GM23248 (cell line): Measurements from ENCODE around the gene RAD52. TPM values are rescaled to one million over a fixed set of nuclear protein-coding genes. Genes with fewer than 3 reads are reported as not detected.

Experiments used
- DNase-seq: peaks from one replicate; pipeline ENCODE4 v3.0.0-alpha.2; 2015
- H2AFZ ChIP-seq: fragments of 200-600 bp; sonication (generic); 2 replicates; pipeline ENCODE4 v1.6.1; 2016; ENCODE audit warnings: antibody characterized with exemption
- H3F3A ChIP-seq: fragments of 200-600 bp; sonication (generic); 2 replicates; pipeline ENCODE4 v1.6.1; 2016; ENCODE audit warnings: mild to moderate bottlenecking, antibody characterized with exemption, mixed run types; ENCODE audit not compliant: insufficient read depth
- H3K27ac ChIP-seq: fragments of 200-600 bp; sonication (generic); 2 replicates; pipeline ENCODE4 v1.5.1; 2016; ENCODE audit warnings: mild to moderate bottlenecking
- H3K27me3 ChIP-seq: fragments of 200-600 bp; sonication (generic); replicated peaks from 2 replicates; pipeline ENCODE4 v1.6.1; 2016; ENCODE audit warnings: mild to moderate bottlenecking; ENCODE audit not compliant: insufficient read depth
- H3K36me3 ChIP-seq: fragments of 200-600 bp; sonication (generic); 2 replicates; pipeline ENCODE4 v1.6.1; 2016; ENCODE audit warnings: low read depth, mild to moderate bottlenecking
- H3K4me1 ChIP-seq: fragments of 200-600 bp; sonication (generic); 2 replicates; pipeline ENCODE4 v1.6.1; 2016; ENCODE audit warnings: mild to moderate bottlenecking; ENCODE audit not compliant: insufficient read depth
- H3K4me2 ChIP-seq: fragments of 200-600 bp; sonication (generic); one replicate; pipeline ENCODE4 v1.6.1; 2016; ENCODE audit warnings: mild to moderate bottlenecking; ENCODE audit not compliant: unreplicated experiment
- H3K4me3 ChIP-seq: fragments of 200-600 bp; sonication (generic); 2 replicates; pipeline ENCODE4 v1.5.1; 2016; ENCODE audit warnings: mild to moderate bottlenecking
- H3K79me2 ChIP-seq: fragments of 200-600 bp; sonication (generic); 2 replicates; pipeline ENCODE4 v1.6.1; 2016; ENCODE audit warnings: mild to moderate bottlenecking; ENCODE audit not compliant: insufficient read depth
- H3K9ac ChIP-seq: fragments of 200-600 bp; sonication (generic); 2 replicates; pipeline ENCODE4 v1.6.1; 2016; ENCODE audit warnings: mild to moderate bottlenecking
- H3K9me2 ChIP-seq: fragments of 200-600 bp; sonication (generic); 2 replicates; pipeline ENCODE4 v1.6.1; 2016; ENCODE audit warnings: mixed run types, mild to moderate bottlenecking, moderate library complexity; ENCODE audit not compliant: insufficient read depth
- H3K9me3 ChIP-seq: fragments of 200-600 bp; sonication (generic); one replicate; pipeline ENCODE4 v1.6.1; 2017; ENCODE audit warnings: low read depth
- H4K20me1 ChIP-seq: fragments of 200-600 bp; sonication (generic); 2 replicates; pipeline ENCODE4 v1.6.0; 2016; ENCODE audit not compliant: insufficient read depth
- EZH2 ChIP-seq: fragments of 200-600 bp; sonication (generic); IDR thresholded peaks from 2 replicates; pipeline ENCODE4 v1.6.1; 2018; ENCODE audit warnings: antibody characterized with exemption, mild to moderate bottlenecking; ENCODE audit not compliant: insufficient read depth, poor library complexity, severe bottlenecking
- EZH2phosphoT487 ChIP-seq: fragments of 200-600 bp; sonication (generic); IDR thresholded peaks from 2 replicates; pipeline ENCODE4 v1.6.1; 2018; ENCODE audit warnings: antibody characterized with exemption, moderate library complexity, mild to moderate bottlenecking, low read depth; ENCODE audit not compliant: insufficient read depth
- WGBS, 2 experiments: methylation state at CpG; one replicate each; pipeline ENCODE4 v1.1.6; 2015 to 2017; ENCODE audit warnings: low lambda C conversion rate in 2 of 2, low coverage in 1 of 2; ENCODE audit errors: missing lambda C conversion rate in 2 of 2; 5-methylcytosine and 5-hydroxymethylcytosine counted together
- in situ Hi-C: fragments of 300-500 bp; cut with MboI; formaldehyde crosslinking; loops from 2 replicates; pipeline ENCODE4 v1.15.0; 2020
- polyA plus RNA-seq: library from polyadenylated mRNA; unstranded; fragments of >200 nt; fragmentation: Nextera tagmentation; extraction: Ambion mirVana; gene quantifications from 2 replicates; pipeline ENCODE4 v1.2.1, GENCODE V29; 2016
- total RNA-seq: library from RNA; depleted of rRNA; stranded (reverse); fragments of >200 nt; shearing (Covaris generic); gene quantifications from 2 replicates; pipeline ENCODE4 v1.2.3, GENCODE V29; 2014

Gene RAD52
- total and polyA plus RNA-seq, 2 experiments from 2014 or later, result 7.4 to 20.0 TPM

DNA sequence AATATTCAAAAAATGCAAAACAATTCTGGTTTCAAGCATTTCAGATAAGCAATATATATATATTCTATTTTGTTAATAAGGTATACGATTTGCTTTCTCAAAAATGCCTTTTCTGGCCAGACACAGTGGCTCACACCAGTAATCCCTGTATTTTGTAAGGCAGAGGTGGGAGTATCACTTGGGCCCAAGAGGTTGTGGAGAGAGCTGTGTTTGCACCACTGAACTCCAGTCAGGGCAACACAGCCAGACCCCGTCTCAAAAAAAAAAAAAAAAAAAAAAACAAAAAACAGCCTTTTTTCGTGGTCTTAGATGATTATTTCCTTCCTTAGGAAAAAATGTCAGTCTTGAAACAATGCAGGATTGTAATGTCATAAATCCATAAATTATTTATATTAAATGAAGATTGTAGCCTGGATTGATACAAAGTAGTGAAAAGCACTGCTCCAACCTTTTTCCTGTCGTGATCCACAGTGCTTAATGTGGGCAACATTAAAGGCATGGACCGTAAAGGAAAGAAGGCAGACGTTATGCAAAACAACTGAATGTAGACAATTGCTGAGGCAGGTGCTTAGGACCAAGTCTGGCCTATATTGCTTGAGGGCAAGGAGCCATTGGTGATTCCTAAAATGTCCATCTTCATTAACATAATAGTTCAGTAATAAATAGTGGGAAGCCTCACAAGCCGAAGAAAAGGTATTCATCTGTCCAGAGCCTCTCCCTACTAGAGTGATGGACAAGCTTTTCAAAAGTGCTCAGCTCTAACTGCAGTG lies 36.8 kb downstream of the RAD52 start:
- Histone ChIP-seq H3K9me3 (no peaks in the 10 kb centered on the region), H3K36me3 (peaks cover 75% of the 10 kb centered on the region), H3K4me3 (no peak overlapping the region), H2AFZ (no peak overlapping the region), H3K27me3 (no peaks in the 10 kb centered on the region), H3K9me2 (no peaks in the 10 kb centered on the region), H3K9ac (no peak overlapping the region), H3K79me2 (peaks cover 34% of the 10 kb centered on the region), H3K4me2 (no peak overlapping the region), H4K20me1 (no peaks in the 10 kb centered on the region), H3K27ac (peak overlapping the region; percentile 79; the same call in 1 of the 2 replicates), H3F3A (peaks cover 51% of the 10 kb centered on the region), H3K4me1 (peaks cover 14% of the 10 kb centered on the region)
- DNase-seq, result no peak
- TF ChIP-seq EZH2, result no peak
- TF ChIP-seq EZH2phosphoT487, result no peak
- in situ Hi-C loops, result no loop called here
- 82 to 86% methylated on average over 7 of the region's 7 CpGs for WGBS, 2 experiments

DNA sequence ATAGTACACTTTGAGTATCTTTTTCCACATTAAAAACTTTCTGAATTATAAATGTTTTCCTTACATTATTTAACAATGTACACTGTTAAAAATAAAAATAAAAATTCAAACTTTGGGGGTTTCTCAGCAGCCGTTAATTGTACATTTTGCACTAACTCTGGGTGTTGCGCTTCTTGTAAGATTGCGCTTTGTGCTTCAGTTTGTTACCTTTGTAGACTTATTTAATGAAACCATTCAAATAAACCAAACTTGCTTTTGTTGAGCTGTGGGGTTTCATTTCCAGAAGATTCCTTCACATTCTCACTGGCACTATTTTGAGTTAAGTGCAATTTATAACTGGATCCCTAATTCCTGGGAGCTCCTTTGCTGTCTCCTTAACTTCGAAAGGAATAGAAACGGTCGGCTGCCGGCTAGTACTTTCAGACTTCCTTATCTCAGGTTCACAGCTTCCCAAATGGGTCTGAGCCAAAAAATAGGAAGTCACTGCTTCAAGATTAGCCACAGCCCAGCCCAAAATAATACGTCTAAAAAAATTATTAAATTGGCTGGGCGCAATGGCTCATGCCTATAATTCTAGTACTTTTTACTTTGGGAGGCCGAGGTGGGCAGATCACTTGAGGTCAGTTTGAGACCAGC lies 38.2 kb downstream of the RAD52 start:
- in situ Hi-C loops, result no loop called here
- H3K27me3 ChIP-seq, result no peaks in the 10 kb centered on the region
- peaks cover 74% of the 10 kb centered on the region for H3K36me3 ChIP-seq
- TF ChIP-seq EZH2, result no peak
- TF ChIP-seq EZH2phosphoT487, result no peak
- peaks cover 51% of the 10 kb centered on the region for H3F3A ChIP-seq
- H3K9ac ChIP-seq, result no peak overlapping the region
- H3K4me3 ChIP-seq, result no peak overlapping the region
- no peaks in the 10 kb centered on the region for H3K9me2 ChIP-seq
- no peak overlapping the region for H3K4me2 ChIP-seq
- WGBS, 2 experiments, result 89 to 90% methylated on average over 10 of the region's 10 CpGs
- no peak overlapping the region for H2AFZ ChIP-seq
- peaks cover 25% of the 10 kb centered on the region for H3K79me2 ChIP-seq
- H3K4me1 ChIP-seq, result peaks cover 14% of the 10 kb centered on the region
- no peaks in the 10 kb centered on the region for H3K9me3 ChIP-seq
- no peaks in the 10 kb centered on the region for H4K20me1 ChIP-seq
- no peak overlapping the region for H3K27ac ChIP-seq
- DNase-seq, result no peak

DNA sequence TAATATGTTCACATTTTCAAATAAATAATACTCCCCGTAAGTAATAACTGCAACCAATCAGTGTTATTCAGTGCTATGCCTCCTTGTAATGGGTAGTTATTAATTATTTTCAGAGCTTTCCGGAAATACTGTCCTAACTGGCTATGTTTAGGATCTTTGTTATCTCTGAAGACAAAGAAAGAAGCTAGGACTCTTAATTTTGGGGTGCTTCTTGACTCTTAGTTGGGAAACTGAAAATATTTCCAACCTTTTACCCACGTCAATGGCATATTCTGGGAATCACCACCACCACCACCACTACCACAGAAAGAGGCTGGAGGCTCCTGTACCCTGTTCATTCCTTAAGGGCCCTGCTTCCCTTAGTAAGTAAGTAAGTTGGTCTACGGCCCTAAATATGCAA lies 39.1 kb downstream of the RAD52 start:
- H3K4me1 ChIP-seq, result peaks cover 14% of the 10 kb centered on the region
- H4K20me1 ChIP-seq, result no peaks in the 10 kb centered on the region
- H3K36me3 ChIP-seq, result peaks cover 73% of the 10 kb centered on the region
- DNase-seq, result no peak
- H3K9me2 ChIP-seq, result no peaks in the 10 kb centered on the region
- WGBS, 2 experiments, result 66 to 76% methylated on average over 4 of the region's 4 CpGs
- in situ Hi-C loops, result no loop called here
- H3K4me3 ChIP-seq, result no peak overlapping the region
- peaks cover 51% of the 10 kb centered on the region for H3F3A ChIP-seq
- no peak overlapping the region for H3K9ac ChIP-seq
- peaks cover 25% of the 10 kb centered on the region for H3K79me2 ChIP-seq
- no peaks in the 10 kb centered on the region for H3K9me3 ChIP-seq
- no peak overlapping the region for H3K27ac ChIP-seq
- no peak overlapping the region for H2AFZ ChIP-seq
- H3K4me2 ChIP-seq, result no peak overlapping the region
- no peak for TF ChIP-seq EZH2
- TF ChIP-seq EZH2phosphoT487, result no peak
- H3K27me3 ChIP-seq, result no peaks in the 10 kb centered on the region

DNA sequence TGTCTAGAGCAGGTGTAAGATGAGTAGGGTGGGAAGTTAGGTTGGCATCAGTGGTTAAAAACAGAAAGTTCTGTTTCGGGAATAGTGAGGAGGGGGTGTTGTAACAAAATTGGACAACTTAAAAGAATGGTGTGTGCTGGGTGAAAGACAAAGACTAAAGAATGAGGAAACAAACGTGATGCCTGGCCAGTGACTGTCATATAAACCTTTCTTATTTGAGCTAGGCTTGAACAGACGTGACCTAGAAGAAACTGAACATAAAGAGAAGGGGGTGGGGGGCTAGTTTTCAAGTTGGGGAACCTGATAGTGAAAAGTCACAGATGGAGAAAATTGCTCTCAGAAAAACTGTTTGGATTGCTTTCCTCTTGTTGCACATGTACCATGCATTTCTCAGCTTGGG lies 39.6 kb downstream of the RAD52 start:
- Histone ChIP-seq H3K4me3 (no peak overlapping the region), H3F3A (peaks cover 47% of the 10 kb centered on the region), H4K20me1 (no peaks in the 10 kb centered on the region), H3K9ac (no peak overlapping the region), H3K27ac (no peak overlapping the region), H3K9me2 (no peaks in the 10 kb centered on the region), H3K79me2 (peaks cover 31% of the 10 kb centered on the region), H2AFZ (no peak overlapping the region), H3K36me3 (peaks cover 70% of the 10 kb centered on the region), H3K4me1 (peaks cover 14% of the 10 kb centered on the region), H3K4me2 (no peak overlapping the region), H3K9me3 (no peaks in the 10 kb centered on the region), H3K27me3 (no peaks in the 10 kb centered on the region)
- in situ Hi-C loops, result no loop called here
- WGBS, 2 experiments, result 63 to 65% methylated on average over 3 of the region's 3 CpGs
- DNase-seq, result no peak
- TF ChIP-seq EZH2 (no peak), EZH2phosphoT487 (no peak)
